Liver (tissue), 9 donors: ENCODE measurements around the gene JAZF1. TPM values are rescaled to one million over a fixed set of nuclear protein-coding genes. Genes with fewer than 3 reads are reported as not detected.

Experiments used
- DNase-seq: peaks from one replicate; pipeline ENCODE4 v3.0.0-alpha.2; 2017; ENCODE audit warnings: low spot score
- H3K27ac ChIP-seq, 2 donors: one replicate each; pipeline ENCODE4 v1.7.0; 2013; ENCODE audit warnings: inconsistent platforms in 2 of 2, low read length in 2 of 2, control low read depth in 1 of 2, low read depth in 1 of 2, mild to moderate bottlenecking in 1 of 2
- H3K27me3 ChIP-seq, 4 donors: one replicate each; pipeline versions ENCODE4 v1.6.1 to v1.7.0; 2013; ENCODE audit warnings: low read length in 3 of 4, inconsistent platforms in 1 of 4, mild to moderate bottlenecking in 1 of 4, moderate library complexity in 1 of 4; ENCODE audit not compliant: control insufficient read depth in 4 of 4, insufficient read depth in 4 of 4
- H3K36me3 ChIP-seq, 4 donors: one replicate each; pipeline versions ENCODE4 v1.6.1 to v1.7.0; 2013; ENCODE audit warnings: low read length in 3 of 4, mild to moderate bottlenecking in 3 of 4, low read depth in 1 of 4, moderate library complexity in 1 of 4; ENCODE audit not compliant: control insufficient read depth in 4 of 4, insufficient read depth in 3 of 4
- H3K4me1 ChIP-seq, 4 donors: one replicate each; pipeline versions ENCODE4 v1.6.1 to v1.7.0; 2013; ENCODE audit warnings: low read length in 3 of 4, mild to moderate bottlenecking in 3 of 4, moderate library complexity in 1 of 4; ENCODE audit not compliant: control insufficient read depth in 4 of 4, insufficient read depth in 4 of 4
- H3K4me3 ChIP-seq, 3 donors: one replicate each; pipeline versions ENCODE4 v1.6.1 to v1.7.0; 2013; ENCODE audit warnings: low read length in 3 of 3, control low read depth in 1 of 3, low read depth in 1 of 3, mild to moderate bottlenecking in 1 of 3
- H3K9ac ChIP-seq, 2 donors: one replicate each; pipeline ENCODE4 v1.7.0; 2013; ENCODE audit warnings: low read length in 2 of 2, mild to moderate bottlenecking in 2 of 2, moderate library complexity in 2 of 2, control low read depth in 1 of 2, low read depth in 1 of 2
- H3K9me3 ChIP-seq, 4 donors: one replicate each; pipeline versions ENCODE4 v1.6.1 to v1.7.0; 2013; ENCODE audit warnings: low read length in 3 of 4; ENCODE audit not compliant: control insufficient read depth in 4 of 4
- ATF3 ChIP-seq: IDR thresholded peaks from 2 replicates; pipeline ENCODE4 v1.6.1; 2016; ENCODE audit warnings: antibody characterized with exemption
- CTCF ChIP-seq: fragments of 150-350 bp; IDR thresholded peaks from 2 replicates; pipeline ENCODE4 v1.5.1; 2017; ENCODE audit warnings: improper control_type of control experiment, low read depth, low read length; ENCODE audit not compliant: missing input control
- EGR1 ChIP-seq, 2 donors: IDR thresholded peaks; 2 replicates each; pipeline ENCODE4 v1.6.1; 2016 to 2018; ENCODE audit warnings: antibody characterized with exemption in 2 of 2, low read depth in 2 of 2
- FOXA1 ChIP-seq: IDR thresholded peaks from 2 replicates; pipeline ENCODE4 v1.6.1; 2016; ENCODE audit warnings: antibody characterized with exemption
- FOXA2 ChIP-seq: IDR thresholded peaks from 2 replicates; pipeline ENCODE4 v1.6.1; 2016; ENCODE audit warnings: antibody characterized with exemption
- GABPA ChIP-seq, 2 donors: IDR thresholded peaks in 1 of 2; conservative IDR thresholded peaks in 1 of 2; 2 replicates each; pipeline ENCODE4 v1.6.1; 2016; ENCODE audit warnings: antibody characterized with exemption in 2 of 2, mild to moderate bottlenecking in 1 of 2, moderate library complexity in 1 of 2
- HNF4A ChIP-seq, 2 donors: conservative IDR thresholded peaks; 2 replicates each; pipeline ENCODE4 v1.6.1; 2016; ENCODE audit warnings: antibody characterized with exemption in 2 of 2, mild to moderate bottlenecking in 2 of 2
- HNF4G ChIP-seq: IDR thresholded peaks from 2 replicates; pipeline ENCODE4 v1.6.1; 2016; ENCODE audit warnings: antibody characterized with exemption
- JUND ChIP-seq, 2 donors: IDR thresholded peaks; 2 replicates each; pipeline ENCODE4 v1.6.1; 2016; ENCODE audit warnings: antibody characterized with exemption in 2 of 2
- NR2F2 ChIP-seq: IDR thresholded peaks from 2 replicates; pipeline ENCODE4 v1.6.1; 2016; ENCODE audit warnings: antibody characterized with exemption
- RAD21 ChIP-seq, 2 donors: IDR thresholded peaks; 2 replicates each; pipeline ENCODE4 v1.6.1; 2016; ENCODE audit warnings: antibody characterized with exemption in 2 of 2, mild to moderate bottlenecking in 2 of 2
- REST ChIP-seq: IDR thresholded peaks from 2 replicates; pipeline ENCODE4 v1.6.1; 2016; ENCODE audit warnings: antibody characterized with exemption, mild to moderate bottlenecking
- RXRA ChIP-seq, 2 donors: IDR thresholded peaks; 2 replicates each; pipeline ENCODE4 v1.6.1; 2017 to 2018; ENCODE audit warnings: antibody characterized with exemption in 2 of 2, mild to moderate bottlenecking in 1 of 2
- SP1 ChIP-seq: IDR thresholded peaks from 2 replicates; pipeline ENCODE4 v1.6.1; 2018; ENCODE audit warnings: antibody characterized with exemption, mild to moderate bottlenecking
- YY1 ChIP-seq: IDR thresholded peaks from 2 replicates; pipeline ENCODE4 v1.6.1; 2016; ENCODE audit warnings: antibody characterized with exemption, mild to moderate bottlenecking
- ZBTB33 ChIP-seq: IDR thresholded peaks from 2 replicates; pipeline ENCODE4 v1.6.1; 2016; ENCODE audit warnings: antibody characterized with exemption
- WGBS: extraction: QIAGEN DNeasy Blood & Tissue Kit; methylation state at CpG from one replicate; pipeline ENCODE4 v1.1.7; 2013; 5-methylcytosine and 5-hydroxymethylcytosine counted together
- polyA plus RNA-seq, 2 donors: library from polyadenylated mRNA; stranded (reverse) in 1 of 2; unstranded in 1 of 2; fragments of 200-250 nt in 1 of 2; fragments of >200 nt in 1 of 2; fragmentation: Nextera tagmentation in 1 of 2; extraction: Ambion mirVana in 1 of 2; gene quantifications; one replicate each; pipeline versions ENCODE4 v1.2.1 to v1.2.3, GENCODE V29; 2013 to 2015
- total RNA-seq, 2 donors: library from RNA; depleted of rRNA; stranded (reverse); fragments of >200 nt; gene quantifications; one replicate each; pipeline ENCODE4 v1.2.3, GENCODE V29; 2014
- donor health status: healthy.
- donor health status: healthy.
- donor health status: healthy.
- donor health status: healthy.
- donor health status: healthy.

JAZF1 gene
- total and polyA plus RNA-seq, 4 donors, result 2.7 to 17.8 (median 4.0) TPM

GRCh38 chr7:28064437-28064836 is 116.2 kb downstream of the JAZF1 start:
- no peaks in the 10 kb centered on the region for H3K27me3 ChIP-seq
- H3K36me3 ChIP-seq, result no peaks in the 10 kb centered on the region
- no peak overlapping the region for H3K27ac ChIP-seq
- peaks cover 0 to 10% (median 2%) of the 10 kb centered on the region in 4 donors for H3K4me1 ChIP-seq
- TF ChIP-seq JUND (IDR thresholded peaks at IDR 0.05), result no peak
- TF ChIP-seq EGR1 (IDR thresholded peaks at IDR 0.05; ENCODE audit: low read depth in 2 of 2), result no peak
- no peak for TF ChIP-seq HNF4A (conservative IDR thresholded peaks at IDR 0.05)
- no peak for TF ChIP-seq GABPA (IDR thresholded peaks at IDR 0.05 in 1 of 2, conservative IDR thresholded peaks at IDR 0.05 in 1 of 2)
- H3K4me3 ChIP-seq, result no peak overlapping the region
- H3K9ac ChIP-seq, result no peak overlapping the region
- DNase-seq, result no peak
- no peaks in the 10 kb centered on the region for H3K9me3 ChIP-seq

- Histone ChIP-seq H3K4me1 (peaks cover 0 to 7% (median 2%) of the 10 kb centered on the region in 4 donors), H3K36me3 (no peaks in the 10 kb centered on the region), H3K27ac (no peak overlapping the region), H3K9ac (no peak overlapping the region), H3K27me3 (no peaks in the 10 kb centered on the region), H3K4me3 (no peak overlapping the region), H3K9me3 (no peaks in the 10 kb centered on the region)
- WGBS, result 67% methylated on average over 12 of the region's 12 CpGs
- TF ChIP-seq HNF4A (conservative IDR thresholded peaks at IDR 0.05), result no peak
- no peak for TF ChIP-seq FOXA1
- no peak for TF ChIP-seq REST
- TF ChIP-seq SP1, result no peak
- TF ChIP-seq ZBTB33, result no peak
- no peak for TF ChIP-seq ATF3
- TF ChIP-seq CTCF, result peak; percentile 61
- no peak for TF ChIP-seq NR2F2
- TF ChIP-seq RAD21 (IDR thresholded peaks at IDR 0.05), result peak; percentile 74 to 83
- TF ChIP-seq HNF4G, result no peak
- no peak for TF ChIP-seq JUND (IDR thresholded peaks at IDR 0.05)
- TF ChIP-seq FOXA2, result no peak
- no peak for TF ChIP-seq YY1
- no peak for TF ChIP-seq GABPA (IDR thresholded peaks at IDR 0.05 in 1 of 2, conservative IDR thresholded peaks at IDR 0.05 in 1 of 2)
- no peak for TF ChIP-seq RXRA (IDR thresholded peaks at IDR 0.05)
- peak; percentile 66 for DNase-seq
Observed at GRCh38 chr7:28062197-28062991, 118.2 kb downstream of the JAZF1 start.
